AML-193 (cell line): ENCODE results near the gene GOLGA6L1.
"Not testable (repeated sequence)": the region's sequence is repeated elsewhere in the genome, so short reads cannot be mapped to it uniquely, and the experiment has no call there.

Source experiments
- DNase-seq, 2 experiments: peaks; one replicate each; lab custom pipeline; 2025; lab: John Stamatoyannopoulos, UW

Gene GOLGA6L1

DNA sequence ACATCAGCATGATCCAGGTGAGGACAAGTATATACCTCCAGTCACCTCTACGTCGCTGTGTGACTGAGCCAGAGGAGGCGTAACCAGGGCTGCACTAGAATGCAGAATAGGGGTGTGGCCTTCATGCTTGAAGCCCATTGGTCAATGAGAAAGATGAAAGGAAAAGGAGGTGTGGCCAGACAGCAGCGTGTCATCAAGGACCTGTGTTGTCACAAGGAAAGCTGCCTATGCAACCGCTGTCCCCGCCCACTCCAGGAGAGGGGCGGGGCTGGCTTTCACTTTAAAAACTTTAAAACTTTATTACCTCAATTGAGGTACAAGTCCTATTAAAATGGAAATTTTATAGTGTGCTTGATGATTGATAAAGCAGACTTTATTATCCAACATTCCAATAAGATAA lies at the start of gene GOLGA6L1:
TSS of gene GOLGA6L1 (minus strand) at position 101 of the 400 bp plus-strand sequence. CDS start at position 10, 91 bp downstream.
- DNase-seq, result not testable (repeated sequence)

GRCh38 chr15:23181201-23181600 lies 44.6 kb upstream of the GOLGA6L1 start:
- DNase-seq, result not testable (repeated sequence)

DNA sequence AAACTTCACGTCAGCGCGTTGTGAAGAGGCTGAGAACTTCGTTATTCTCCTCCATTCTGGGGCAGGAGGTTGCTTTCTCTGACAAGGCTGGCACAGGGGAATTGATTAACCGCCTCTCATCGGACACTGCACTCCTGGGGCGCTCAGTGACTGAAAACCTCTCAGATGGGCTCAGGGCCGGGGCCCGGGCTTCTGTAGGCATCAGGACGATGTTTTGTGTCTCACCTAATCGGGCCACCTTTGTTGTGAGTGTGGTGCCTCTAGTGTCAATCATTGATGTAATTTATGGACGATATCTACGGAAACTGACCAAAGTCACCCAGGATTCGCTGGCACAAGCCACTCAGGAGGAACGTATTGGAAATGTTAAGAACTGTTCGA lies 43.9 kb upstream of the GOLGA6L1 start:
- not testable (repeated sequence) for DNase-seq

GRCh38 chr15:23179768-23180546 lies 43.3 kb upstream of the GOLGA6L1 start:
- not testable (repeated sequence) for DNase-seq

- not testable (repeated sequence) for DNase-seq
These were observed 40.1 kb upstream of the GOLGA6L1 start for GRCh38 chr15:23176683-23177082.

DNA sequence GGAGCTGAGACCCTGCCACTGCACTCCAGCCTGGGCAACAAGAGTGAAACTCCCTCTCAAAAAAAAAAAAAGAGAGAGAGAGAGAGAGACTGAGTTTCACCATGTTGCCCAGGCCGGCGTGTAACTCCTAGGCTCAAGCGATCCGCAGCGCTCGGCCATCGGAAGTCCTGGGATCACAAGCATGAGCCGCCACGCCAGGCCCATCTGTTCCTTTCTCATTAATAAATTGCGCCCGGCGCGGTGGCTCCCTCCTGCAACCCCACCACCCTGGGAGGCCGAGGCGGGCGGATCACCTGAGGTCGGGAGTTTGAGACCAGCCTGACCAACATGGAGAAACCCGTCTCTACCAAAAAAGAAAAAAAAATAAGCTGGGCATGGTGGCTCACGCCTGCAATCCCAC lies 39.0 kb upstream of the GOLGA6L1 start:
- not testable (repeated sequence) for DNase-seq

DNA sequence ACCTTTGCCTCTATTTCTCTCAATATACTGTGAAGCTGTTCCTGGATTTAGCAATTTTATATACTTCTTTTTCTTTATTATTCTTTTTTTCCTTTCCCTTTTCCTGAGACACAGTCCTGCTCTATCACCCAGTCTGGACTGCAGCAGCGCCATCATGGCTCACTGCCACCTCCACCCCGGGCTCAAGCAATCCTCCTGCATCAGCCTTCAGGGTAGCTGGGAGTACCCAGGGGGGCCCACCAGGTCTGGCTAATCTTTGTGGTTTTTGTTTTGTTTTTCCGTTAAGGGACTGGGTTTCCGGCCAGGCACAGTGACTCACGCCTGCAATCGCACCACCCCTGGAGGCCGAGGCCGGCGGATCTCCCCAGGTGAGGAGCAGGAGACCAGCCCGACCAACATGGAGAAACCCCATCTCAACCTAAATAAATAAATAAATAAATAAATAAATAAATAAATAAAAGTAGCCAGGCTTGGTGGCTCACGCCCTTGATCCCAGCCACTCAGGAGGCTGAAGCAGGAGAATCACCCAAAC lies 38.1 kb upstream of the GOLGA6L1 start:
- not testable (repeated sequence) for DNase-seq

GRCh38 chr15:23132787-23133186 lies 3.8 kb downstream of the GOLGA6L1 start:
- not testable (repeated sequence) for DNase-seq

- DNase-seq, result no peak
These were observed 18.4 kb downstream of the GOLGA6L1 start for GRCh38 chr15:23118208-23118607.

DNA sequence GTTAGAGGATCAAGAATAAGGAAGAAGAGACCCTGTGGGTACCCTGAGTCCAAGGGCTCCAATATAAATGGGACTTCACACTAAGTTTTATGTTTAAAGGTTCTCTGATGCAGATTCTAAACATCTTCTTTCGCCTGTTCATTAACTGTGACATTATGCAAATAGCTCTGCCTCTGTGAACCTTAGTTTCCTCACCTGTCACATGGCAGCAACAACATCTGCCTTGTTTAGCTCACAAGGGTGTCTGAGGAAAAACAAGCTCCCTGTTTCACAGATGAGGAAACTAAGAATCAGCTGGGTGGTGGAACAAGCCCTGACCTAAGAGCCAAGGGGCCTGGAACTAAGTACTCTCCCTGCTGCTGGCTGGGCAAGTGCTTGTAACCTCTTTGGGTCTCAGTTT lies 40.8 kb downstream of the GOLGA6L1 start:
- DNase-seq, result no peak

GRCh38 chr15:23083115-23083514 lies 53.5 kb downstream of the GOLGA6L1 start:
- DNase-seq, result no peak

- DNase-seq, result not testable (repeated sequence)
These were observed 54.5 kb downstream of the GOLGA6L1 start for GRCh38 chr15:23081996-23082737.

DNA sequence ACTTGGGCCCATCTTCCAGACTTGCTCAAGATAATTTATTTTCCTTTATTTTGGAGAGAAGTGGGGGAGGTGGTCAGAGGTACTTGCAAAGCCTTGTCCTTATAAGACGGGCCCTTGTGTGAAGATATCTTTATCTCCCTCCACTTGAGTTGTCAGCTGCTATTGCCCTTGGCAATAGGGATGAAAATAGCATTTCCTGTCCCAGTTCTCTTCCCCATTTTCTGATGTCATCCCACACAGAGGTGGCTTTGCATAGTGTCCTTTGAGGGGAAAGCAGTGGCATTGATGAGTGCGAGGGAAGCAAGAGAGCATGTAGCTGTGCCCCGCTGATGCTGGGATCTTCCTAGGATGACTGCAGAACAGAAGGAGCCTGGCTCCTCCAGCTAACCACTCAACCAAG lies 55.4 kb downstream of the GOLGA6L1 start:
- no peak for DNase-seq

DNA sequence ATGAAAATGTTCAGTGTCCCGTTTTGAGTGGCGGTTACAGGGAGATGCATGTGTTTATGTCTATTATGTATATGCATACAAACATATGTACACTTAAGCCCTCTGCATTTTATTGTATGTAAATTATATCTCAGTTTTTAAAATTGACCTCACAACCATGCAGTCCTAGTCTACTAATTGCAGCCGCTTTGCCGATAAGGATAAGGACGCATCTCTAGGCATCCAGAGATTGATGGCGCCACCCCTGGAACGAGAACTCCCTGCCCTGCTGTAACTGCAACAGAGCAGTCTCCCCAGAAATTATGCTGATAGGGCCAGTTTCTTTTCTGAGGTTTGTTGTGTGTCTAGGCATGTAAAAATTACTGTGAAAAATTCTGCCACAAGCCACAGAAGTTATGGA lies 56.9 kb downstream of the GOLGA6L1 start:
- DNase-seq, result no peak
